Measurements from ENCODE around the gene STK39. TPM values are rescaled to one million over a fixed set of nuclear protein-coding genes. Genes with fewer than 3 reads are reported as not detected.

The STK39 gene
- total RNA-seq, 1 donor, result 18.1 TPM

DNA sequence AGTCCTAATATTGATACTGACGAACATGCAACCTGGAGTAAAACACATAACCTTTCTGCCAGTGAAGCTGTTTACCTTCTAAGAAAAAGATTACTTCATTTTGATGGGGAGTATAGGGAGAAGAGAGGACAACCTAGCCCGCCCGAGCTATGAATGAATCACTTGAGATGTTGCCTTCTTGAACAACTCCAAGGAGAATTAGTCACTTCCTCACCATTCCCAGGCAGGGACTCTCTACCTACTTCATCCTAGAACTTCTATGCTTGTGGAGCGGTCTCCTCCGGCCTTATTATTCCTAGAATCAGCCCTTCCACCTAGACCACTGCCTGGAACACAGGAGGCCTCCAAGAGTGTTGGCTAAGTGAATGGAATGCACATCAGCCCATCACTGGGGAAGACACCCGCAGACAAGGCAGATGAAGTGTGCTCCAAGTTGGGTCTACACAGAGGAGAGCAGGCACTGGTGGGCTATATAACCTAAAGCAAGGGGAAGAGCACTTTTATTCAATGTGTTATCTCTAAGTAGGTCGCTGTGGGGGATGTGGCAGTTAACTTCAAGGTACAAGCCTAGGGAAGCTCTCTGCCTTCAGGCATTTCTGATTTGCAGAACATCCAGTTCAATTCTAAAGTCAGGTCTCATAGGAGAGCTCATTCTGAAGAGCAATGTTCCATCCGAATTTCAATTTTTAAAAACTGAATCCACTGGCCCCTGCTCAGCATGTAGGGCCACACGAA is 57.4 kb downstream of the STK39 start:
- Histone ChIP-seq H3K4me1 (ENCODE audit: insufficient read depth, low read length) (peaks cover 28% of the 10 kb centered on the region), H3K79me2 (ENCODE audit: insufficient read depth, low read length) (peaks cover 68% of the 10 kb centered on the region), H4K20me1 (ENCODE audit: insufficient read depth, low read length) (peaks cover 24% of the 10 kb centered on the region), H3K36me3 (ENCODE audit: insufficient read depth, low read length) (no peaks in the 10 kb centered on the region), H2AFZ (ENCODE audit: low read length) (no peak overlapping the region), H3K27me3 (ENCODE audit: insufficient read depth, low read length) (no peaks in the 10 kb centered on the region), H3K27ac (ENCODE audit: low read depth, low read length) (no peak overlapping the region), H3K4me3 (ENCODE audit: insufficient read depth, low read length) (no peak overlapping the region), H3K4me2 (ENCODE audit: insufficient read depth, low read length) (peak overlapping the region; percentile 34), H3K9me3 (ENCODE audit: low read depth, low read length) (no peaks in the 10 kb centered on the region)
- TF ChIP-seq, protein P1, sequence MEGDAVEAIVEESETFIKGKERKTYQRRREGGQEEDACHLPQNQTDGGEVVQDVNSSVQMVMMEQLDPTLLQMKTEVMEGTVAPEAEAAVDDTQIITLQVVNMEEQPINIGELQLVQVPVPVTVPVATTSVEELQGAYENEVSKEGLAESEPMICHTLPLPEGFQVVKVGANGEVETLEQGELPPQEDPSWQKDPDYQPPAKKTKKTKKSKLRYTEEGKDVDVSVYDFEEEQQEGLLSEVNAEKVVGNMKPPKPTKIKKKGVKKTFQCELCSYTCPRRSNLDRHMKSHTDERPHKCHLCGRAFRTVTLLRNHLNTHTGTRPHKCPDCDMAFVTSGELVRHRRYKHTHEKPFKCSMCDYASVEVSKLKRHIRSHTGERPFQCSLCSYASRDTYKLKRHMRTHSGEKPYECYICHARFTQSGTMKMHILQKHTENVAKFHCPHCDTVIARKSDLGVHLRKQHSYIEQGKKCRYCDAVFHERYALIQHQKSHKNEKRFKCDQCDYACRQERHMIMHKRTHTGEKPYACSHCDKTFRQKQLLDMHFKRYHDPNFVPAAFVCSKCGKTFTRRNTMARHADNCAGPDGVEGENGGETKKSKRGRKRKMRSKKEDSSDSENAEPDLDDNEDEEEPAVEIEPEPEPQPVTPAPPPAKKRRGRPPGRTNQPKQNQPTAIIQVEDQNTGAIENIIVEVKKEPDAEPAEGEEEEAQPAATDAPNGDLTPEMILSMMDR (IDR thresholded peaks at IDR 0.05; ENCODE audit: extremely low read depth, low read depth, low read length), result no peak
- DNase-seq (ENCODE audit: insufficient read length, low spot score, missing footprints), result peak; percentile 87

DNA sequence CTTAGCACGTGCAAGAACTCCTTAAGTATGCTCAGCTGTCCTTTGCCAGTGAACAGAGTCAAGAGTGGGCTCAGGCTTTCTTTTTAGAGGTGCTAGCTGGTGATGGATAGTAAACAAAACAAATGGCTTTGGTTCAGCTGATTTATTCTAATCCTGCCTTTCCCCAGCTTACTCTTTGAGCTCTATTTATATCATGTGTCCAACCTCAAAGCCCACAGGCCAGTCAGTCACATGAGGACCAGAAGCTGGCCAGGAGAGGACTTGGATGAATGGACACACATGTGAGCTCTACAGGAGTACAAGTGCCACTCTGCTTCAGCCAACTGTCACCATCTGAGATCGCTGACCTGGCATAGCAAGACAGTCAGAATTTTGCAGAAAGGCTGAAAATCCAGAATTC is 59.4 kb downstream of the STK39 start:
- H3K79me2 ChIP-seq (ENCODE audit: insufficient read depth, low read length), result peaks cover 78% of the 10 kb centered on the region
- H3K27me3 ChIP-seq (ENCODE audit: insufficient read depth, low read length), result no peaks in the 10 kb centered on the region
- TF ChIP-seq, protein P1 (IDR thresholded peaks at IDR 0.05; ENCODE audit: extremely low read depth, low read depth, low read length), result no peak
- no peaks in the 10 kb centered on the region for H3K9me3 ChIP-seq (ENCODE audit: low read depth, low read length)
- no peaks in the 10 kb centered on the region for H3K36me3 ChIP-seq (ENCODE audit: insufficient read depth, low read length)
- no peak for DNase-seq (ENCODE audit: insufficient read length, low spot score, missing footprints)
- H3K4me3 ChIP-seq (ENCODE audit: insufficient read depth, low read length), result no peak overlapping the region
- H3K27ac ChIP-seq (ENCODE audit: low read depth, low read length), result no peak overlapping the region
- no peak overlapping the region for H3K4me2 ChIP-seq (ENCODE audit: insufficient read depth, low read length)
- no peak overlapping the region for H2AFZ ChIP-seq (ENCODE audit: low read length)
- peaks cover 27% of the 10 kb centered on the region for H4K20me1 ChIP-seq (ENCODE audit: insufficient read depth, low read length)
- H3K4me1 ChIP-seq (ENCODE audit: insufficient read depth, low read length), result peaks cover 27% of the 10 kb centered on the region

- Histone ChIP-seq H3K27ac (ENCODE audit: low read depth, low read length) (no peak overlapping the region), H3K4me2 (ENCODE audit: insufficient read depth, low read length) (no peak overlapping the region), H2AFZ (ENCODE audit: low read length) (no peak overlapping the region), H3K4me1 (ENCODE audit: insufficient read depth, low read length) (peaks cover 24% of the 10 kb centered on the region), H3K36me3 (ENCODE audit: insufficient read depth, low read length) (no peaks in the 10 kb centered on the region), H3K79me2 (ENCODE audit: insufficient read depth, low read length) (peaks cover 77% of the 10 kb centered on the region), H4K20me1 (ENCODE audit: insufficient read depth, low read length) (peaks cover 33% of the 10 kb centered on the region), H3K9me3 (ENCODE audit: low read depth, low read length) (no peaks in the 10 kb centered on the region), H3K27me3 (ENCODE audit: insufficient read depth, low read length) (no peaks in the 10 kb centered on the region), H3K4me3 (ENCODE audit: insufficient read depth, low read length) (no peak overlapping the region)
- TF ChIP-seq, protein P1 (IDR thresholded peaks at IDR 0.05; ENCODE audit: extremely low read depth, low read depth, low read length), result no peak
- no peak for DNase-seq (ENCODE audit: insufficient read length, low spot score, missing footprints)
Measured at GRCh38 chr2:168186452-168186851, 60.9 kb downstream of the STK39 start.

GRCh38 chr2:168185583-168186274 is 61.7 kb downstream of the STK39 start:
- Histone ChIP-seq H4K20me1 (ENCODE audit: insufficient read depth, low read length) (peaks cover 30% of the 10 kb centered on the region), H3K27me3 (ENCODE audit: insufficient read depth, low read length) (no peaks in the 10 kb centered on the region), H3K4me3 (ENCODE audit: insufficient read depth, low read length) (no peak overlapping the region), H3K27ac (ENCODE audit: low read depth, low read length) (no peak overlapping the region), H3K36me3 (ENCODE audit: insufficient read depth, low read length) (no peaks in the 10 kb centered on the region), H2AFZ (ENCODE audit: low read length) (no peak overlapping the region), H3K9me3 (ENCODE audit: low read depth, low read length) (no peaks in the 10 kb centered on the region), H3K79me2 (ENCODE audit: insufficient read depth, low read length) (peaks cover 71% of the 10 kb centered on the region), H3K4me1 (ENCODE audit: insufficient read depth, low read length) (peaks cover 23% of the 10 kb centered on the region), H3K4me2 (ENCODE audit: insufficient read depth, low read length) (no peak overlapping the region)
- TF ChIP-seq, protein P1 (IDR thresholded peaks at IDR 0.05; ENCODE audit: extremely low read depth, low read depth, low read length), result no peak
- no peak for DNase-seq (ENCODE audit: insufficient read length, low spot score, missing footprints)

Measured in osteoblast (primary cell).